Ishikawa (cell line): ENCODE results near the gene DNAJC18.

Experiments used
- CEBPB ChIP-seq: IDR thresholded peaks from 2 replicates; pipeline ENCODE4 v1.6.1; 2012
- CREB1 ChIP-seq: IDR thresholded peaks from 2 replicates; pipeline ENCODE4 v1.6.1; 2012; ENCODE audit warnings: low read depth
- EGR1 ChIP-seq: IDR thresholded peaks from 2 replicates; pipeline ENCODE4 v1.6.1; 2012
- EP300 ChIP-seq: IDR thresholded peaks from 2 replicates; pipeline ENCODE4 v1.6.1; 2012; ENCODE audit warnings: borderline replicate concordance
- FOXM1 ChIP-seq: IDR thresholded peaks from 2 replicates; pipeline ENCODE4 v1.6.1; 2012; ENCODE audit warnings: low read depth, borderline replicate concordance
- MAX ChIP-seq: IDR thresholded peaks from 2 replicates; pipeline ENCODE4 v1.6.1; 2012
- NFIC ChIP-seq: IDR thresholded peaks from 2 replicates; pipeline ENCODE4 v1.6.1; 2012
- RAD21 ChIP-seq: IDR thresholded peaks from 2 replicates; pipeline ENCODE4 v1.6.1; 2012; ENCODE audit warnings: low read depth
- REST ChIP-seq: IDR thresholded peaks from 2 replicates; pipeline ENCODE4 v1.6.1; 2012; ENCODE audit warnings: low read depth, mild to moderate bottlenecking
- TAF1 ChIP-seq: IDR thresholded peaks from 2 replicates; pipeline ENCODE4 v1.6.1; 2012; ENCODE audit warnings: low read depth, mild to moderate bottlenecking
- TCF12 ChIP-seq: IDR thresholded peaks from 2 replicates; pipeline ENCODE4 v1.6.1; 2012; ENCODE audit warnings: low read depth
- TEAD4 ChIP-seq: IDR thresholded peaks from 2 replicates; pipeline ENCODE4 v1.6.1; 2012
- USF1 ChIP-seq: IDR thresholded peaks from 2 replicates; pipeline ENCODE4 v1.6.1; 2012
- YY1 ChIP-seq: IDR thresholded peaks from 2 replicates; pipeline ENCODE4 v1.6.1; 2012; ENCODE audit warnings: low read depth
- ZBTB7A ChIP-seq: IDR thresholded peaks from 2 replicates; pipeline ENCODE4 v1.6.1; 2012; ENCODE audit warnings: low read depth

The DNAJC18 gene

GRCh38 chr5:139418793-139419192 lies 20.5 kb downstream of the DNAJC18 start:
- TF ChIP-seq NFIC (no peak), YY1 (no peak), USF1 (no peak), TEAD4 (no peak), TCF12 (no peak), EGR1 (no peak), ZBTB7A (no peak), MAX (no peak), CEBPB (no peak), CREB1 (no peak), FOXM1 (no peak), REST (no peak), EP300 (no peak), RAD21 (no peak), TAF1 (no peak)

- TF ChIP-seq EP300 (no peak), TAF1 (no peak)
Observed at GRCh38 chr5:139417214-139417613, 22.1 kb downstream of the DNAJC18 start.

GRCh38 chr5:139416651-139417050 lies 22.7 kb downstream of the DNAJC18 start:
- TF ChIP-seq EP300 (no peak), RAD21 (no peak), TCF12 (no peak), MAX (no peak), REST (no peak), TAF1 (no peak), NFIC (no peak), USF1 (no peak), FOXM1 (no peak), YY1 (no peak), EGR1 (no peak), ZBTB7A (no peak), TEAD4 (no peak), CREB1 (no peak), CEBPB (no peak)

GRCh38 chr5:139415869-139416268 lies 23.5 kb downstream of the DNAJC18 start:
- TF ChIP-seq EP300 (no peak), MAX (no peak), REST (no peak), RAD21 (no peak), CREB1 (no peak), CEBPB (no peak), YY1 (no peak), TAF1 (no peak), EGR1 (no peak)
